ENCODE measurements around the gene MZT1.

The MZT1 gene

GRCh38 chr13:72678312-72678711 lies 49.1 kb downstream of the MZT1 start:
- no peak for DNase-seq

GRCh38 chr13:72677431-72677830 lies 50.0 kb downstream of the MZT1 start:
- no peak for DNase-seq

GRCh38 chr13:72666391-72666790 lies 61.0 kb downstream of the MZT1 start:
- no peak for DNase-seq

GRCh38 chr13:72662548-72662947 lies 64.9 kb downstream of the MZT1 start:
- DNase-seq: no peak

Measured in activated CD4-positive, alpha-beta T cell treated with anti-CD3 and anti-CD28 coated beads, Interleukin-2, amount 50 U/mL, for 4 hours (primary cell).